H1 (cell line): ENCODE measurements around the gene NLGN4X. TPM values are rescaled to one million over a fixed set of nuclear protein-coding genes. Genes with fewer than 3 reads are reported as not detected.

ENCODE experiments used
- CTCF ChIA-PET: fragments of 300-600 bp; sonication (Branson Sonifier 250); formaldehyde crosslinking; loops from one replicate; lab custom pipeline; 2021; ENCODE audit not compliant: partially characterized antibody; lab: Charles Lee
- POLR2A ChIA-PET: fragments of 300-600 bp; sonication (Branson Sonifier 250); formaldehyde crosslinking; loops from one replicate; lab custom pipeline; 2021; ENCODE audit warnings: inconsistent platforms; ENCODE audit not compliant: partially characterized antibody; lab: Charles Lee
- DNase-seq, 2 experiments: peaks; one replicate each; pipeline versions ENCODE4 v3.0.0 to v3.0.0-alpha.2; 2010 to 2022; ENCODE audit warnings: low spot score in 2 of 2, low read depth in 1 of 2, mixed read lengths in 1 of 2
- FAIRE-seq: peaks from 2 replicates; lab custom pipeline; 2011; peaks lifted over from hg19 to GRCh38; lab: Jason Lieb, UNC
- H2AFZ ChIP-seq: 2 replicates; pipeline ENCODE4 v1.8.1; 2012; ENCODE audit warnings: low read length, inconsistent platforms
- H2AK5ac ChIP-seq: 2 replicates; pipeline ENCODE4 v1.6.1; 2013; ENCODE audit warnings: low read depth, low read length
- H2BK120ac ChIP-seq: replicated peaks from 2 replicates; pipeline ENCODE3; 2013; ENCODE audit warnings: low read depth, low read length, inconsistent platforms
- H2BK12ac ChIP-seq: 2 replicates; pipeline ENCODE4 v1.6.1; 2013; ENCODE audit warnings: low read depth, low read length
- H2BK15ac ChIP-seq: 2 replicates; pipeline ENCODE4 v1.6.1; 2013; ENCODE audit warnings: low read length
- H2BK20ac ChIP-seq: 2 replicates; pipeline ENCODE4 v1.6.1; 2013; ENCODE audit warnings: low read length
- H2BK5ac ChIP-seq: 2 replicates; pipeline ENCODE4 v1.6.1; 2013; ENCODE audit warnings: low read depth, low read length
- H3K14ac ChIP-seq: 2 replicates; pipeline ENCODE4 v1.6.1; 2013; ENCODE audit warnings: inconsistent platforms; ENCODE audit not compliant: insufficient read length
- H3K18ac ChIP-seq: 2 replicates; pipeline ENCODE4 v1.6.1; 2013; ENCODE audit warnings: low read length; ENCODE audit errors: extremely low read depth
- H3K23ac ChIP-seq: 2 replicates; pipeline ENCODE4 v1.6.1; 2013; ENCODE audit warnings: inconsistent platforms; ENCODE audit not compliant: insufficient read length
- H3K23me2 ChIP-seq: 2 replicates; pipeline ENCODE4 v1.6.1; 2013; ENCODE audit warnings: low read depth, low read length
- H3K27ac ChIP-seq: 2 replicates; pipeline ENCODE4 v1.6.1; 2011; ENCODE audit warnings: low read depth, low read length, inconsistent platforms
- H3K27me3 ChIP-seq, 4 experiments: replicated peaks in 1 of 4; 1 replicate in 1 of 4; 2 replicates in 3 of 4; pipeline versions ENCODE4 v1.6.1 to v1.8.1; 2011 to 2013; ENCODE audit warnings: low read length in 3 of 4, mild to moderate bottlenecking in 3 of 4, inconsistent platforms in 2 of 4, mixed read lengths in 2 of 4, moderate library complexity in 1 of 4; ENCODE audit not compliant: control insufficient read depth in 3 of 4, insufficient read depth in 3 of 4; ENCODE audit errors: extremely low read depth in 1 of 4
- H3K36me3 ChIP-seq, 4 experiments: 2 replicates each; pipeline versions ENCODE4 v1.6.1 to v1.8.1; 2011 to 2013; ENCODE audit warnings: mild to moderate bottlenecking in 4 of 4, low read length in 3 of 4, moderate library complexity in 2 of 4, control low read depth in 1 of 4, inconsistent platforms in 1 of 4; ENCODE audit not compliant: insufficient read depth in 4 of 4, control insufficient read depth in 2 of 4
- H3K4ac ChIP-seq: replicated peaks from 2 replicates; pipeline ENCODE3; 2013; ENCODE audit warnings: low read length, low read depth, mixed read lengths, inconsistent platforms; ENCODE audit not compliant: insufficient read length
- H3K4me1 ChIP-seq, 4 experiments: replicated peaks in 1 of 4; 1 replicate in 1 of 4; 2 replicates in 3 of 4; pipeline versions ENCODE4 v1.6.1 to v1.8.1; 2011 to 2013; ENCODE audit warnings: low read length in 3 of 4, inconsistent platforms in 2 of 4, mixed read lengths in 1 of 4; ENCODE audit not compliant: insufficient read depth in 4 of 4, control insufficient read depth in 3 of 4
- H3K4me2 ChIP-seq, 2 experiments: 2 replicates each; pipeline versions ENCODE4 v1.6.1 to v1.8.1; 2011 to 2013; ENCODE audit warnings: low read depth in 2 of 2, low read length in 2 of 2, control low read depth in 1 of 2, inconsistent platforms in 1 of 2, mild to moderate bottlenecking in 1 of 2; ENCODE audit not compliant: insufficient read depth in 1 of 2
- H3K4me3 ChIP-seq, 4 experiments: fragments of 200-600, 300-600 bp in 1 of 4; sonication (generic), shearing (Covaris generic), sonication (Bioruptor Twin) in 1 of 4; 2 replicates each; pipeline versions ENCODE4 v1.5.1 to v1.8.1; 2011 to 2016; ENCODE audit warnings: low read length in 4 of 4, low read depth in 3 of 4, control low read depth in 2 of 4, inconsistent platforms in 2 of 4, mild to moderate bottlenecking in 2 of 4, mixed read lengths in 1 of 4, moderate library complexity in 1 of 4; ENCODE audit not compliant: insufficient read depth in 2 of 4; ENCODE audit errors: extremely low read depth in 1 of 4
- H3K56ac ChIP-seq: replicated peaks from 2 replicates; pipeline ENCODE3; 2013; ENCODE audit warnings: low read depth, mild to moderate bottlenecking, mixed read lengths, low read length, inconsistent platforms; ENCODE audit not compliant: insufficient read length
- H3K79me1 ChIP-seq: 2 replicates; pipeline ENCODE4 v1.6.1; 2013; ENCODE audit warnings: low read depth, low read length, control low read depth
- H3K79me2 ChIP-seq, 2 experiments: 2 replicates each; pipeline versions ENCODE4 v1.6.1 to v1.8.1; 2012 to 2013; ENCODE audit warnings: low read length in 2 of 2, mild to moderate bottlenecking in 2 of 2, inconsistent platforms in 1 of 2; ENCODE audit not compliant: insufficient read depth in 2 of 2, control insufficient read depth in 1 of 2
- H3K9ac ChIP-seq, 4 experiments: replicated peaks in 1 of 4; 1 replicate in 1 of 4; 2 replicates in 3 of 4; pipeline versions ENCODE4 v1.6.1 to v1.8.1; 2011 to 2013; ENCODE audit warnings: low read depth in 3 of 4, low read length in 3 of 4, control low read depth in 2 of 4, mild to moderate bottlenecking in 2 of 4, moderate library complexity in 2 of 4, inconsistent platforms in 1 of 4; ENCODE audit errors: extremely low read depth in 1 of 4
- H3K9me3 ChIP-seq, 2 experiments: 2 replicates each; pipeline versions ENCODE4 v1.6.1 to v1.8.1; 2012 to 2013; ENCODE audit warnings: mild to moderate bottlenecking in 2 of 2, moderate library complexity in 2 of 2, control low read depth in 1 of 2, inconsistent platforms in 1 of 2, low read depth in 1 of 2, low read length in 1 of 2, mixed read lengths in 1 of 2; ENCODE audit not compliant: insufficient read depth in 2 of 2
- H4K20me1 ChIP-seq, 2 experiments: replicated peaks in 1 of 2; 2 replicates each; pipeline versions ENCODE3 to v1.8.1; 2011 to 2013; ENCODE audit warnings: inconsistent platforms in 2 of 2, low read length in 2 of 2, mild to moderate bottlenecking in 1 of 2; ENCODE audit not compliant: insufficient read depth in 2 of 2, control insufficient read depth in 1 of 2
- H4K5ac ChIP-seq: 2 replicates; pipeline ENCODE4 v1.6.1; 2013; ENCODE audit warnings: low read length, low read depth, mixed read lengths, inconsistent platforms; ENCODE audit not compliant: insufficient read length
- H4K8ac ChIP-seq: 2 replicates; pipeline ENCODE4 v1.8.0; 2013; ENCODE audit warnings: mild to moderate bottlenecking, moderate library complexity, low read length, inconsistent platforms; ENCODE audit not compliant: insufficient read depth; ENCODE audit errors: extremely low read depth
- H4K91ac ChIP-seq: replicated peaks from 2 replicates; pipeline ENCODE3; 2013; ENCODE audit warnings: low read length, mixed read lengths, inconsistent platforms; ENCODE audit not compliant: insufficient read length
- BACH1 ChIP-seq: IDR thresholded peaks from 2 replicates; pipeline ENCODE4 v1.6.1; 2012; ENCODE audit warnings: low read length, improper control_type of control experiment
- BCL11A ChIP-seq, 2 experiments: IDR thresholded peaks; one replicate each; pipeline ENCODE4 v1.6.1; 2011; ENCODE audit warnings: low read depth in 2 of 2, low read length in 2 of 2, mild to moderate bottlenecking in 2 of 2
- BRCA1 ChIP-seq: IDR thresholded peaks from 2 replicates; pipeline ENCODE4 v1.6.1; 2012; ENCODE audit warnings: low read depth, low read length, improper control_type of control experiment
- CEBPB ChIP-seq: IDR thresholded peaks from 2 replicates; pipeline ENCODE4 v1.6.1; 2012; ENCODE audit warnings: low read depth, low read length
- EZH2 ChIP-seq: fragments of 200-600 bp; sonication (generic); IDR thresholded peaks from 2 replicates; pipeline ENCODE4 v1.7.1; 2012; ENCODE audit warnings: low read depth, mild to moderate bottlenecking, moderate library complexity, low read length, inconsistent platforms; ENCODE audit not compliant: severe bottlenecking
- HDAC2 ChIP-seq, 2 experiments: fragments of 300-600 bp in 1 of 2; sonication (generic) in 1 of 2; IDR thresholded peaks; 2 replicates each; pipeline ENCODE4 v1.6.1; 2011 to 2012; ENCODE audit warnings: low read depth in 2 of 2, low read length in 2 of 2, mild to moderate bottlenecking in 2 of 2, moderate library complexity in 2 of 2, borderline replicate concordance in 1 of 2, inconsistent platforms in 1 of 2
- KDM4A ChIP-seq: IDR thresholded peaks from one replicate; pipeline ENCODE4 v1.7.1; 2012; ENCODE audit warnings: low read depth, mild to moderate bottlenecking, moderate library complexity, low read length, inconsistent platforms; ENCODE audit not compliant: severe bottlenecking
- MAFK ChIP-seq: IDR thresholded peaks from 2 replicates; pipeline ENCODE4 v1.6.1; 2012; ENCODE audit warnings: low read depth, mild to moderate bottlenecking, improper control_type of control experiment, low read length
- PHF8 ChIP-seq: fragments of 200-600 bp; sonication (generic); conservative IDR thresholded peaks from 2 replicates; pipeline ENCODE4 v1.7.1; 2012; ENCODE audit warnings: low read depth, mild to moderate bottlenecking, inconsistent platforms, low read length, moderate library complexity
- RNF2 ChIP-seq: fragments of 200-900, 300-1000 bp; sonication (generic); IDR thresholded peaks from 2 replicates; pipeline ENCODE4 v1.7.1; 2016; ENCODE audit warnings: borderline replicate concordance, low read depth, mild to moderate bottlenecking, antibody characterized with exemption, low read length; ENCODE audit not compliant: poor library complexity, severe bottlenecking; ENCODE audit errors: missing control alignments
- SP2 ChIP-seq: IDR thresholded peaks from 2 replicates; pipeline ENCODE4 v1.6.1; 2012; ENCODE audit warnings: mild to moderate bottlenecking, low read length, inconsistent platforms
- SRF ChIP-seq: IDR thresholded peaks from 2 replicates; pipeline ENCODE4 v1.6.1; 2011; ENCODE audit warnings: mild to moderate bottlenecking, low read depth, low read length, moderate library complexity
- WGBS, 2 experiments: shearing (Covaris generic) in 1 of 2; methylation state at CpG; one replicate each; pipeline versions ENCODE4 v1.1.6 to v1.1.7; 2013 to 2015; ENCODE audit warnings: low lambda C conversion rate in 2 of 2, mixed read lengths in 2 of 2, inconsistent platforms in 1 of 2, low coverage in 1 of 2, missing lambda C conversion rate in 1 of 2; ENCODE audit not compliant: insufficient replicate concordance in 2 of 2, insufficient coverage in 1 of 2, insufficient read length in 1 of 2; ENCODE audit errors: extremely low coverage in 1 of 2, missing lambda C conversion rate in 1 of 2; 5-methylcytosine and 5-hydroxymethylcytosine counted together
- polyA plus RNA-seq, 7 experiments: library from polyadenylated mRNA; depleted of rRNA in 3 of 7; stranded (reverse) in 5 of 7; unstranded in 2 of 7; fragments of >200 nt in 5 of 7; fragments of 200-250 nt in 2 of 7; gene quantifications; 1 replicate in 5 of 7; 2 replicates in 1 of 7; 4 replicates in 1 of 7; pipeline versions ENCODE4 v1.2.1 to v1.2.3, GENCODE V29; 2011 to 2013; ENCODE audit warnings: missing spikeins in 2 of 7, mixed read lengths in 2 of 7
- total RNA-seq: library from RNA; stranded (reverse); fragmentation: NEBNext Ultra II Directional; extraction: Animal tissue kit (Norgen Biotek cat#: 25700); gene quantifications from 2 replicates; pipeline ENCODE4 v1.2.1, GENCODE V29; 2021
- TF ChIP-seq, protein P1 (sequence below): IDR thresholded peaks from 2 replicates; pipeline ENCODE4 v1.6.1; 2012; ENCODE audit warnings: inconsistent platforms

The NLGN4X gene
- total and polyA plus RNA-seq, 2 of the 8 experiments (the other 6 are each of a cell fraction or from before 2014, with no cell fraction given) = 104 to 124 TPM

DNA sequence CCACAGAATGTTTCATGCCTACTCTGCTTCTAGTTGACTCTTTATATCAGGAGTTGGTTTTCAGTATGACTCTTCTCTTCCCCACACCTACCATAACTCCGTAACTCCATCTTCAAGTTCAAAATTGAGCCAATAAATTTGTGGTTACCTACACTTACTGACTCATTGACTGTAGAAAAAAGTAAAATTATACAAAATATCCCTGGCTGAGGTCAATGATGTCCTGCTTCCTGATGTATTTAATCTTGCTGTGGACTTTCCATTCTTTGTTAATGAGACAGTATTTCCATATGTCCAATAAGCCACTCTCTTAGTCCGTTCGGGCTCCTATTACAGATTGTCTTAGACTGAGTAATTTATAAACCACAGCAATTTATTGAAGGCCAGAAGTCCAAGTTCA lies 9.9 kb upstream of the NLGN4X start:
- no peak overlapping the region for H4K91ac ChIP-seq
- H3K56ac ChIP-seq = no peak overlapping the region
- no peak overlapping the region for H4K8ac ChIP-seq
- FAIRE-seq (no peak), DNase-seq (no peak)
- no peak overlapping the region for H3K4ac ChIP-seq
- no peak overlapping the region for H2BK5ac ChIP-seq
- no peak overlapping the region for H2BK12ac ChIP-seq
- no peaks in the 10 kb centered on the region for H4K20me1 ChIP-seq
- ChIA-PET CTCF (no interaction called here), POLR2A (no interaction called here)
- H2AK5ac ChIP-seq = no peak overlapping the region
- H3K18ac ChIP-seq = no peak overlapping the region
- no peaks in the 10 kb centered on the region for H3K79me2 ChIP-seq
- H3K4me1 ChIP-seq = no peaks in the 10 kb centered on the region
- no peak overlapping the region for H3K9ac ChIP-seq
- H3K79me1 ChIP-seq = no peaks in the 10 kb centered on the region
- H2AFZ ChIP-seq = no peak overlapping the region
- 96% methylated on average over 3 of the region's 3 CpGs; no CpG with 5 or more reads in 1 of the 2 experiments for WGBS, 2 experiments
- no peaks in the 10 kb centered on the region for H3K23me2 ChIP-seq
- no peaks in the 10 kb centered on the region for H3K27me3 ChIP-seq
- H2BK120ac ChIP-seq = no peak overlapping the region
- no peak overlapping the region for H2BK20ac ChIP-seq
- H4K5ac ChIP-seq = no peak overlapping the region
- H3K27ac ChIP-seq = no peak overlapping the region
- H3K14ac ChIP-seq = no peak overlapping the region
- no peaks in the 10 kb centered on the region for H3K36me3 ChIP-seq
- no peak overlapping the region for H3K4me2 ChIP-seq
- no peak overlapping the region for H3K4me3 ChIP-seq
- H3K23ac ChIP-seq = no peak overlapping the region
- no peak overlapping the region for H2BK15ac ChIP-seq
- H3K9me3 ChIP-seq = peaks cover 0 to 3% of the 10 kb centered on the region in 2 experiments; a peak in 1 of 4 replicates
- TF ChIP-seq, protein P1, sequence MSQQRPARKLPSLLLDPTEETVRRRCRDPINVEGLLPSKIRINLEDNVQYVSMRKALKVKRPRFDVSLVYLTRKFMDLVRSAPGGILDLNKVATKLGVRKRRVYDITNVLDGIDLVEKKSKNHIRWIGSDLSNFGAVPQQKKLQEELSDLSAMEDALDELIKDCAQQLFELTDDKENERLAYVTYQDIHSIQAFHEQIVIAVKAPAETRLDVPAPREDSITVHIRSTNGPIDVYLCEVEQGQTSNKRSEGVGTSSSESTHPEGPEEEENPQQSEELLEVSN = no peak
- no peak for TF ChIP-seq SP2
- TF ChIP-seq KDM4A = no peak
- TF ChIP-seq HDAC2 (IDR thresholded peaks at IDR 0.05; ENCODE audit: borderline replicate concordance in 1 of 2, low read depth in 2 of 2, low read length in 2 of 2) = no peak
- no peak for TF ChIP-seq BCL11A (IDR thresholded peaks at IDR 0.05; ENCODE audit: low read depth in 2 of 2, low read length in 2 of 2)
- no peak for TF ChIP-seq EZH2
- TF ChIP-seq RNF2 = no peak
- no peak for TF ChIP-seq PHF8
- TF ChIP-seq BRCA1 = no peak
- TF ChIP-seq CEBPB = no peak
- no peak for TF ChIP-seq BACH1
- TF ChIP-seq MAFK = no peak
- TF ChIP-seq SRF = no peak
